ENCODE measurements around the gene ATM.
"Not testable (repeated sequence)": the region's sequence is repeated elsewhere in the genome, so short reads cannot be mapped to it uniquely, and the experiment has no call there.

The ATM gene

GRCh38 chr11:108223348-108224149 lies 682 bp downstream of the ATM start:
- DNase-seq: no peak

GRCh38 chr11:108224366-108224765 lies 1.5 kb downstream of the ATM start:
- no peak for DNase-seq

- DNase-seq: no peak
Observed at GRCh38 chr11:108224911-108225786, 2.3 kb downstream of the ATM start.

- no peak for DNase-seq
Observed at GRCh38 chr11:108226036-108226435, 3.2 kb downstream of the ATM start.

- DNase-seq: no peak
Observed at GRCh38 chr11:108228251-108228650, 5.4 kb downstream of the ATM start.

GRCh38 chr11:108233277-108233945 lies 10.5 kb downstream of the ATM start:
- no peak for DNase-seq

- no peak for DNase-seq
Observed at GRCh38 chr11:108235192-108235591, 12.3 kb downstream of the ATM start.

- no peak for DNase-seq
Observed at GRCh38 chr11:108235633-108236032, 12.8 kb downstream of the ATM start.

GRCh38 chr11:108237058-108237481 lies 14.2 kb downstream of the ATM start:
- no peak for DNase-seq

GRCh38 chr11:108239076-108239475 lies 16.2 kb downstream of the ATM start:
- no peak for DNase-seq

GRCh38 chr11:108241330-108242037 lies 18.6 kb downstream of the ATM start:
- DNase-seq: no peak

- DNase-seq: no peak
Observed at GRCh38 chr11:108242422-108242821, 19.6 kb downstream of the ATM start.

GRCh38 chr11:108246308-108246707 lies 23.4 kb downstream of the ATM start:
- no peak for DNase-seq

GRCh38 chr11:108246885-108247284 lies 24.0 kb downstream of the ATM start:
- no peak for DNase-seq

GRCh38 chr11:108253176-108253575 lies 30.3 kb downstream of the ATM start:
- no peak for DNase-seq

- no peak for DNase-seq
Observed at GRCh38 chr11:108269583-108269982, 46.7 kb downstream of the ATM start.

GRCh38 chr11:108276985-108277616 lies 54.2 kb downstream of the ATM start:
- not testable (repeated sequence) for DNase-seq

- no peak for DNase-seq
Observed at GRCh38 chr11:108278546-108278945, 55.7 kb downstream of the ATM start.

GRCh38 chr11:108278954-108279353 lies 56.1 kb downstream of the ATM start:
- no peak for DNase-seq

- DNase-seq: no peak
Observed at GRCh38 chr11:108286370-108286769, 63.5 kb downstream of the ATM start.

- DNase-seq: no peak
Observed at GRCh38 chr11:108286956-108287355, 64.1 kb downstream of the ATM start.

GRCh38 chr11:108289066-108289465 lies 66.2 kb downstream of the ATM start:
- not testable (repeated sequence) for DNase-seq

Measured in NK-92 treated with Interleukin-12 subunit alpha and Interleukin-12 subunit beta, amount 100 ng/mL, for 24 hours (cell line).